GM23338 (cell line): Measurements from ENCODE around the gene FNDC3B. TPM values are rescaled to one million over a fixed set of nuclear protein-coding genes. Genes with fewer than 3 reads are reported as not detected.
A peak's percentile ranks its signal among the peaks of the same experiment; 100 is the strongest.

Experiments
- ATAC-seq: fragments of 200-7000 bp; cut with Tn5 transposase; 3 replicates; pipeline ENCODE4 v1.9.1; 2020
- DNase-seq: peaks from one replicate; pipeline ENCODE4 v3.0.0-alpha.2; 2015; ENCODE audit warnings: low spot score
- H2AFZ ChIP-seq: fragments of 200-600 bp; sonication (generic); 2 replicates; pipeline ENCODE4 v1.8.0; 2016; ENCODE audit warnings: antibody characterized with exemption, mild to moderate bottlenecking, moderate library complexity
- H3F3A ChIP-seq: fragments of 200-600 bp; sonication (generic); replicated peaks from 2 replicates; pipeline ENCODE4 v1.8.0; 2017; ENCODE audit warnings: antibody characterized with exemption, mixed run types, low read depth
- H3K27ac ChIP-seq: fragments of 200-600 bp; sonication (generic); 2 replicates; pipeline ENCODE4 v1.6.1; 2016; ENCODE audit warnings: low read depth
- H3K27me3 ChIP-seq: fragments of 200-600 bp; sonication (generic); 2 replicates; pipeline ENCODE4 v1.8.0; 2016; ENCODE audit warnings: mild to moderate bottlenecking, mixed run types, moderate library complexity; ENCODE audit not compliant: insufficient read depth
- H3K36me3 ChIP-seq: fragments of 200-600 bp; sonication (generic); 2 replicates; pipeline ENCODE4 v1.8.0; 2016; ENCODE audit warnings: mild to moderate bottlenecking; ENCODE audit not compliant: insufficient read depth
- H3K4me1 ChIP-seq: fragments of 200-600 bp; sonication (generic); 2 replicates; pipeline ENCODE4 v1.8.0; 2016; ENCODE audit warnings: mild to moderate bottlenecking, moderate library complexity; ENCODE audit not compliant: insufficient read depth
- H3K4me2 ChIP-seq: fragments of 200-600 bp; sonication (generic); 2 replicates; pipeline ENCODE4 v1.7.1; 2017; ENCODE audit warnings: mixed run types
- H3K4me3 ChIP-seq: fragments of 200-600 bp; sonication (generic); 2 replicates; pipeline ENCODE4 v1.6.1; 2016; ENCODE audit warnings: mixed run types
- H3K79me2 ChIP-seq: fragments of 200-600 bp; sonication (generic); replicated peaks from 2 replicates; pipeline ENCODE4 v1.8.0; 2017; ENCODE audit warnings: mild to moderate bottlenecking; ENCODE audit not compliant: insufficient read depth
- H3K9me2 ChIP-seq: fragments of 200-600 bp; sonication (generic); 2 replicates; pipeline ENCODE4 v1.8.0; 2017; ENCODE audit not compliant: insufficient read depth
- H4K20me1 ChIP-seq: fragments of 200-600 bp; sonication (generic); replicated peaks from 2 replicates; pipeline ENCODE4 v1.8.0; 2017; ENCODE audit warnings: mild to moderate bottlenecking; ENCODE audit not compliant: insufficient read depth
- H3K27ac Mint-ChIP-seq: 2 replicates; pipeline ENCODE4 v1.8.0; 2020; ENCODE audit warnings: inconsistent platforms, mild to moderate bottlenecking, moderate library complexity, mixed read lengths
- H3K27me3 Mint-ChIP-seq: 3 replicates; pipeline ENCODE4 v1.8.0; 2022; ENCODE audit warnings: low read depth, mild to moderate bottlenecking, moderate library complexity, mixed read lengths, inconsistent platforms; ENCODE audit not compliant: insufficient read depth, poor library complexity
- H3K36me3 Mint-ChIP-seq: 3 replicates; pipeline ENCODE4 v1.8.0; 2021; ENCODE audit warnings: low read depth, mild to moderate bottlenecking, inconsistent platforms, moderate library complexity, mixed read lengths
- H3K4me1 Mint-ChIP-seq: 3 replicates; pipeline ENCODE4 v1.8.0; 2020; ENCODE audit warnings: mild to moderate bottlenecking, inconsistent platforms, mixed read lengths
- H3K4me3 Mint-ChIP-seq: 3 replicates; pipeline ENCODE4 v1.8.0; 2021; ENCODE audit warnings: moderate library complexity, mild to moderate bottlenecking, inconsistent platforms, mixed read lengths
- H3K9me3 Mint-ChIP-seq: 3 replicates; pipeline ENCODE4 v1.8.0; 2020; ENCODE audit warnings: moderate library complexity, mild to moderate bottlenecking, inconsistent platforms, mixed read lengths
- CREB1 ChIP-seq: fragments of 250-450 bp; sonication (Bioruptor Pico); IDR thresholded peaks from 2 replicates; pipeline ENCODE4 v1.5.0; 2020; ENCODE audit warnings: low read depth, mild to moderate bottlenecking, moderate library complexity
- EZH2 ChIP-seq: fragments of 200-600 bp; sonication (generic); IDR thresholded peaks from one replicate; pipeline ENCODE4 v1.8.0; 2017; ENCODE audit warnings: antibody characterized with exemption, mild to moderate bottlenecking, low read depth; ENCODE audit not compliant: unreplicated experiment
- EZH2phosphoT487 ChIP-seq: fragments of 200-600 bp; sonication (generic); IDR thresholded peaks from one replicate; pipeline ENCODE4 v1.8.1; 2018; ENCODE audit warnings: antibody characterized with exemption; ENCODE audit not compliant: unreplicated experiment
- JUNB ChIP-seq: IDR thresholded peaks from one replicate; pipeline ENCODE4 v1.6.1; 2016; ENCODE audit warnings: antibody characterized with exemption; ENCODE audit not compliant: unreplicated experiment
- NANOG ChIP-seq: IDR thresholded peaks from 2 replicates; pipeline ENCODE4 v1.6.1; 2016; ENCODE audit warnings: antibody characterized with exemption, borderline replicate concordance
- STAT1 ChIP-seq: IDR thresholded peaks from one replicate; pipeline ENCODE4 v1.6.1; 2016; ENCODE audit warnings: antibody characterized with exemption; ENCODE audit not compliant: unreplicated experiment
- ZNF331 ChIP-seq: fragments of 250-450 bp; sonication (Bioruptor Pico); IDR thresholded peaks from 2 replicates; pipeline ENCODE4 v1.5.0; 2020; ENCODE audit warnings: low read depth, mild to moderate bottlenecking, moderate library complexity
- polyA plus RNA-seq: library from polyadenylated mRNA; unstranded; fragments of >200 nt; fragmentation: Nextera tagmentation; extraction: Ambion mirVana; gene quantifications from 2 replicates; pipeline ENCODE4 v1.2.1, GENCODE V29; 2016
- total RNA-seq: library from RNA; depleted of rRNA; stranded (reverse); fragments of >200 nt; shearing (Covaris generic); gene quantifications from 2 replicates; pipeline ENCODE4 v1.2.3, GENCODE V29; 2014
- TF ChIP-seq, protein P1 (sequence below), 2 experiments: fragments of 200-600 bp in 1 of 2; sonication (generic) in 1 of 2; conservative IDR thresholded peaks; 2 replicates each; pipeline versions ENCODE4 v1.5.1 to v1.6.1; 2016 to 2017; ENCODE audit warnings: antibody characterized with exemption in 2 of 2, low read depth in 2 of 2, mild to moderate bottlenecking in 2 of 2, moderate library complexity in 1 of 2
- TF ChIP-seq, protein P2 (sequence below): IDR thresholded peaks from 2 replicates; pipeline ENCODE4 v1.6.1; 2016; ENCODE audit warnings: antibody characterized with exemption
- TF ChIP-seq, protein P3 (sequence below): fragments of 250-450 bp; sonication (Bioruptor Pico); IDR thresholded peaks from 2 replicates; pipeline ENCODE4 v1.5.0; 2020; ENCODE audit warnings: mild to moderate bottlenecking, moderate library complexity

The FNDC3B gene
- total and polyA plus RNA-seq, 2 experiments from 2014 or later: 19.1 to 55.4 TPM

DNA sequence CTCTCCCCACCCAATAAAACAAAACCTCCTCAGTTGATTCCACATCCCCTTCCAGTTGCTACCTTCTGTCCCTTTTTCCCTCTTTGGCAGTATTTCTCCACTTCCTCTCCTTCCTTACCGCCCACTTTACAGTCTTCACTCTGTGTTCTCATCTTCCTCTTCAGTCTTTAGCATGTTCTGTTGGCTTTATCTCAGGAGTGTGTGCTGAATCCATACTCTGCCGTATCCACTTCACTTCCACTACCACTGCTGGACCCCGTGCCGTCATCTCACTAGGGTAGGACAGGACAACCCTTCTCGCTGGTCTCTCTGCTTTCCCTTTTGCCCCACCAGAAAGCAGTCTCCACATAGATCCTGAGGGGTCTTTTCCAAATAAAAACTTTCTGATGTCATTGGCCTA lies 74.3 kb downstream of the FNDC3B start (continued):
- TF ChIP-seq, protein P1, sequence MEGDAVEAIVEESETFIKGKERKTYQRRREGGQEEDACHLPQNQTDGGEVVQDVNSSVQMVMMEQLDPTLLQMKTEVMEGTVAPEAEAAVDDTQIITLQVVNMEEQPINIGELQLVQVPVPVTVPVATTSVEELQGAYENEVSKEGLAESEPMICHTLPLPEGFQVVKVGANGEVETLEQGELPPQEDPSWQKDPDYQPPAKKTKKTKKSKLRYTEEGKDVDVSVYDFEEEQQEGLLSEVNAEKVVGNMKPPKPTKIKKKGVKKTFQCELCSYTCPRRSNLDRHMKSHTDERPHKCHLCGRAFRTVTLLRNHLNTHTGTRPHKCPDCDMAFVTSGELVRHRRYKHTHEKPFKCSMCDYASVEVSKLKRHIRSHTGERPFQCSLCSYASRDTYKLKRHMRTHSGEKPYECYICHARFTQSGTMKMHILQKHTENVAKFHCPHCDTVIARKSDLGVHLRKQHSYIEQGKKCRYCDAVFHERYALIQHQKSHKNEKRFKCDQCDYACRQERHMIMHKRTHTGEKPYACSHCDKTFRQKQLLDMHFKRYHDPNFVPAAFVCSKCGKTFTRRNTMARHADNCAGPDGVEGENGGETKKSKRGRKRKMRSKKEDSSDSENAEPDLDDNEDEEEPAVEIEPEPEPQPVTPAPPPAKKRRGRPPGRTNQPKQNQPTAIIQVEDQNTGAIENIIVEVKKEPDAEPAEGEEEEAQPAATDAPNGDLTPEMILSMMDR (conservative IDR thresholded peaks at IDR 0.05; ENCODE audit: low read depth in 2 of 2): no peak
- TF ChIP-seq EZH2 (no peak), STAT1 (no peak), CREB1 (no peak)
- TF ChIP-seq, protein P2, sequence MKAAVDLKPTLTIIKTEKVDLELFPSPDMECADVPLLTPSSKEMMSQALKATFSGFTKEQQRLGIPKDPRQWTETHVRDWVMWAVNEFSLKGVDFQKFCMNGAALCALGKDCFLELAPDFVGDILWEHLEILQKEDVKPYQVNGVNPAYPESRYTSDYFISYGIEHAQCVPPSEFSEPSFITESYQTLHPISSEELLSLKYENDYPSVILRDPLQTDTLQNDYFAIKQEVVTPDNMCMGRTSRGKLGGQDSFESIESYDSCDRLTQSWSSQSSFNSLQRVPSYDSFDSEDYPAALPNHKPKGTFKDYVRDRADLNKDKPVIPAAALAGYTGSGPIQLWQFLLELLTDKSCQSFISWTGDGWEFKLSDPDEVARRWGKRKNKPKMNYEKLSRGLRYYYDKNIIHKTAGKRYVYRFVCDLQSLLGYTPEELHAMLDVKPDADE: no peak

DNA sequence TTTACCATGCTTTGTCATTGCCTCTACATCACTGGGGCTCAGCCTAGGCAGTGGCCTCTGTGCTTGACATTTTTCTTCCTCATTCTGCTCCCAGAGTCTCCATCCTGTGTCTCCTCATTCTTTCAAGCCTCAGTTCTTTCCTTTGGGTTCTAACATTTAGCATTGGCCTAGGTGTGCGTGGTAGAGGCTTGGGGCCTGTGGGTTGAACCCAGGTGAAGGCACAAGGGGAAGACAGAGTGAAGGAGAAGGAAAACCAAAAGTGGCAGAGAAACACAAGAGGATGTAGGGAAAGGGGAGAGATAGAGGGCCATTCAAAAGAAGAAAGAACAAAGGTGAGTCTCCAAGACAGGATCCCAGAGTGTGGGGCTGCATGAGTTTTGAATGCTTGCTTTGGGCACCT lies 75.7 kb downstream of the FNDC3B start:
- DNase-seq (no peak), ATAC-seq (peak; percentile 33; the same call in 2 of the 3 replicates)
- H3K4me3 ChIP-seq: no peak overlapping the region
- Mint-ChIP-seq H3K27ac (peak overlapping the region; percentile 39), H3K4me3 (no peak overlapping the region), H3K36me3 (peaks cover 43% of the 10 kb centered on the region), H3K9me3 (no peaks in the 10 kb centered on the region), H3K4me1 (peaks cover 32% of the 10 kb centered on the region), H3K27me3 (peaks cover 1% of the 10 kb centered on the region)
- no peak overlapping the region for H3K27ac ChIP-seq
- H3K79me2 ChIP-seq: peaks cover 74% of the 10 kb centered on the region
- no peaks in the 10 kb centered on the region for H3F3A ChIP-seq
- no peaks in the 10 kb centered on the region for H3K27me3 ChIP-seq
- H4K20me1 ChIP-seq: peaks cover 3% of the 10 kb centered on the region; the same call in 1 of the 2 replicates
- H2AFZ ChIP-seq: no peak overlapping the region
- peaks cover 6% of the 10 kb centered on the region; the same call in 1 of the 2 replicates for H3K36me3 ChIP-seq
- H3K9me2 ChIP-seq: no peaks in the 10 kb centered on the region
- no peak overlapping the region for H3K4me2 ChIP-seq
- peaks cover 29% of the 10 kb centered on the region for H3K4me1 ChIP-seq
- no peak for TF ChIP-seq JUNB
- no peak for TF ChIP-seq STAT1
- TF ChIP-seq EZH2: no peak
- TF ChIP-seq EZH2phosphoT487: no peak
- TF ChIP-seq NANOG: no peak
- no peak for TF ChIP-seq CREB1
- TF ChIP-seq, protein P1 (conservative IDR thresholded peaks at IDR 0.05; ENCODE audit: low read depth in 2 of 2): no peak
- TF ChIP-seq ZNF331 (CRISPR knock-in tag): no peak
- TF ChIP-seq, protein P3, sequence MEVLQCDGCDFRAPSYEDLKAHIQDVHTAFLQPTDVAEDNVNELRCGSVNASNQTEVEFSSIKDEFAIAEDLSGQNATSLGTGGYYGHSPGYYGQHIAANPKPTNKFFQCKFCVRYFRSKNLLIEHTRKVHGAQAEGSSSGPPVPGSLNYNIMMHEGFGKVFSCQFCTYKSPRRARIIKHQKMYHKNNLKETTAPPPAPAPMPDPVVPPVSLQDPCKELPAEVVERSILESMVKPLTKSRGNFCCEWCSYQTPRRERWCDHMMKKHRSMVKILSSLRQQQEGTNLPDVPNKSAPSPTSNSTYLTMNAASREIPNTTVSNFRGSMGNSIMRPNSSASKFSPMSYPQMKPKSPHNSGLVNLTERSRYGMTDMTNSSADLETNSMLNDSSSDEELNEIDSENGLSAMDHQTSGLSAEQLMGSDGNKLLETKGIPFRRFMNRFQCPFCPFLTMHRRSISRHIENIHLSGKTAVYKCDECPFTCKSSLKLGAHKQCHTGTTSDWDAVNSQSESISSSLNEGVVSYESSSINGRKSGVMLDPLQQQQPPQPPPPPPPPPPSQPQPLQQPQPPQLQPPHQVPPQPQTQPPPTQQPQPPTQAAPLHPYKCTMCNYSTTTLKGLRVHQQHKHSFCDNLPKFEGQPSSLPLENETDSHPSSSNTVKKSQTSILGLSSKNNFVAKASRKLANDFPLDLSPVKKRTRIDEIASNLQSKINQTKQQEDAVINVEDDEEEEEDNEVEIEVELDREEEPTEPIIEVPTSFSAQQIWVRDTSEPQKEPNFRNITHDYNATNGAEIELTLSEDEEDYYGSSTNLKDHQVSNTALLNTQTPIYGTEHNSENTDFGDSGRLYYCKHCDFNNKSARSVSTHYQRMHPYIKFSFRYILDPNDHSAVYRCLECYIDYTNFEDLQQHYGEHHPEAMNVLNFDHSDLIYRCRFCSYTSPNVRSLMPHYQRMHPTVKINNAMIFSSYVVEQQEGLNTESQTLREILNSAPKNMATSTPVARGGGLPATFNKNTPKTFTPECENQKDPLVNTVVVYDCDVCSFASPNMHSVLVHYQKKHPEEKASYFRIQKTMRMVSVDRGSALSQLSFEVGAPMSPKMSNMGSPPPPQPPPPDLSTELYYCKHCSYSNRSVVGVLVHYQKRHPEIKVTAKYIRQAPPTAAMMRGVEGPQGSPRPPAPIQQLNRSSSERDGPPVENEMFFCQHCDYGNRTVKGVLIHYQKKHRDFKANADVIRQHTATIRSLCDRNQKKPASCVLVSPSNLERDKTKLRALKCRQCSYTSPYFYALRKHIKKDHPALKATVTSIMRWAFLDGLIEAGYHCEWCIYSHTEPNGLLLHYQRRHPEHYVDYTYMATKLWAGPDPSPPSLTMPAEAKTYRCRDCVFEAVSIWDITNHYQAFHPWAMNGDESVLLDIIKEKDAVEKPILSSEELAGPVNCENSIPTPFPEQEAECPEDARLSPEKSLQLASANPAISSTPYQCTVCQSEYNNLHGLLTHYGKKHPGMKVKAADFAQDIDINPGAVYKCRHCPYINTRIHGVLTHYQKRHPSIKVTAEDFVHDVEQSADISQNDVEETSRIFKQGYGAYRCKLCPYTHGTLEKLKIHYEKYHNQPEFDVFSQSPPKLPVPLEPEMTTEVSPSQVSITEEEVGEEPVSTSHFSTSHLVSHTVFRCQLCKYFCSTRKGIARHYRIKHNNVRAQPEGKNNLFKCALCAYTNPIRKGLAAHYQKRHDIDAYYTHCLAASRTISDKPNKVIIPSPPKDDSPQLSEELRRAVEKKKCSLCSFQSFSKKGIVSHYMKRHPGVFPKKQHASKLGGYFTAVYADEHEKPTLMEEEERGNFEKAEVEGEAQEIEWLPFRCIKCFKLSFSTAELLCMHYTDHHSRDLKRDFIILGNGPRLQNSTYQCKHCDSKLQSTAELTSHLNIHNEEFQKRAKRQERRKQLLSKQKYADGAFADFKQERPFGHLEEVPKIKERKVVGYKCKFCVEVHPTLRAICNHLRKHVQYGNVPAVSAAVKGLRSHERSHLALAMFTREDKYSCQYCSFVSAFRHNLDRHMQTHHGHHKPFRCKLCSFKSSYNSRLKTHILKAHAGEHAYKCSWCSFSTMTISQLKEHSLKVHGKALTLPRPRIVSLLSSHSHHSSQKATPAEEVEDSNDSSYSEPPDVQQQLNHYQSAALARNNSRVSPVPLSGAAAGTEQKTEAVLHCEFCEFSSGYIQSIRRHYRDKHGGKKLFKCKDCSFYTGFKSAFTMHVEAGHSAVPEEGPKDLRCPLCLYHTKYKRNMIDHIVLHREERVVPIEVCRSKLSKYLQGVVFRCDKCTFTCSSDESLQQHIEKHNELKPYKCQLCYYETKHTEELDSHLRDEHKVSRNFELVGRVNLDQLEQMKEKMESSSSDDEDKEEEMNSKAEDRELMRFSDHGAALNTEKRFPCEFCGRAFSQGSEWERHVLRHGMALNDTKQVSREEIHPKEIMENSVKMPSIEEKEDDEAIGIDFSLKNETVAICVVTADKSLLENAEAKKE (CRISPR knock-in tag): no peak
